IMR-90 (cell line): ENCODE results near the gene PPP1R16B. TPM values are rescaled to one million over a fixed set of nuclear protein-coding genes. Genes with fewer than 3 reads are reported as not detected.

ENCODE experiments used
- ATAC-seq: fragments of 200-7000 bp; cut with Tn5 transposase; 2 replicates; pipeline ENCODE4 v1.9.1; 2020; ENCODE audit warnings: low read depth, mild to moderate bottlenecking, moderate library complexity
- BruUV-seq: library from RNA; stranded (reverse); fragments of 400-500 nt; replicated peaks from 2 replicates; lab custom pipeline; 2021; lab: Mats Ljungman, UMichigan
- CTCF ChIA-PET: fragments of 300-600 bp; formaldehyde crosslinking; extraction: SDS; loops from one replicate; lab custom pipeline; 2021; ENCODE audit warnings: antibody characterized with exemption; lab: Yijun Ruan, JAX
- POLR2A ChIA-PET: fragments of 300-600 bp; sonication (Branson Sonifier 250); formaldehyde crosslinking; loops from one replicate; lab custom pipeline; 2022; ENCODE audit warnings: antibody characterized with exemption; ENCODE audit not compliant: unreplicated experiment; lab: Charles Lee
- DNase-seq: peaks from one replicate; pipeline ENCODE4 v3.0.0; 2013
- H2AFZ ChIP-seq: replicated peaks from 2 replicates; pipeline ENCODE3; 2013; ENCODE audit warnings: low read length, mild to moderate bottlenecking; ENCODE audit not compliant: poor library complexity
- H2AK5ac ChIP-seq: 2 replicates; pipeline ENCODE4 v1.6.1; 2013; ENCODE audit warnings: low read depth, low read length, inconsistent platforms
- H2AK9ac ChIP-seq: replicated peaks from 2 replicates; pipeline ENCODE3; 2013; ENCODE audit warnings: mild to moderate bottlenecking, low read depth, low read length, moderate library complexity; ENCODE audit not compliant: poor library complexity
- H2BK120ac ChIP-seq: 2 replicates; pipeline ENCODE4 v1.6.1; 2013; ENCODE audit warnings: low read depth, low read length, inconsistent platforms
- H2BK15ac ChIP-seq: 3 replicates; pipeline ENCODE4 v1.6.1; 2013; ENCODE audit warnings: low read depth, low read length, inconsistent platforms
- H2BK20ac ChIP-seq: 2 replicates; pipeline ENCODE4 v1.6.1; 2013; ENCODE audit warnings: low read depth, mild to moderate bottlenecking, inconsistent platforms, low read length, moderate library complexity
- H2BK5ac ChIP-seq: 2 replicates; pipeline ENCODE4 v1.6.1; 2013; ENCODE audit warnings: mild to moderate bottlenecking, low read depth, low read length, inconsistent platforms; ENCODE audit not compliant: poor library complexity, severe bottlenecking
- H3K14ac ChIP-seq: replicated peaks from 2 replicates; pipeline ENCODE4 v1.6.1; 2013; ENCODE audit warnings: low read depth, low read length, inconsistent platforms
- H3K18ac ChIP-seq: 2 replicates; pipeline ENCODE4 v1.6.1; 2013; ENCODE audit warnings: low read depth, low read length, control low read depth
- H3K23ac ChIP-seq: 2 replicates; pipeline ENCODE4 v1.6.1; 2013; ENCODE audit warnings: low read depth, low read length, inconsistent platforms
- H3K27ac ChIP-seq: 2 replicates; pipeline ENCODE4 v1.5.1; 2013; ENCODE audit warnings: mild to moderate bottlenecking, control low read depth, low read length; ENCODE audit not compliant: insufficient read depth
- H3K27me3 ChIP-seq: 2 replicates; pipeline ENCODE4 v1.6.1; 2013; ENCODE audit warnings: low read length; ENCODE audit not compliant: control insufficient read depth, insufficient read depth
- H3K36me3 ChIP-seq: 2 replicates; pipeline ENCODE4 v1.6.1; 2013; ENCODE audit warnings: low read length, mixed read lengths; ENCODE audit not compliant: control insufficient read depth, insufficient read depth
- H3K4ac ChIP-seq: 2 replicates; pipeline ENCODE4 v1.6.1; 2013; ENCODE audit warnings: low read depth, low read length, inconsistent platforms
- H3K4me1 ChIP-seq: 2 replicates; pipeline ENCODE4 v1.6.1; 2013; ENCODE audit warnings: low read length, mixed read lengths; ENCODE audit not compliant: control insufficient read depth, insufficient read depth
- H3K4me2 ChIP-seq: 2 replicates; pipeline ENCODE4 v1.6.1; 2013; ENCODE audit warnings: low read depth, mild to moderate bottlenecking, control low read depth, low read length, moderate library complexity
- H3K4me3 ChIP-seq: 2 replicates; pipeline ENCODE4 v1.5.1; 2013; ENCODE audit warnings: low read depth, mild to moderate bottlenecking, control low read depth, low read length, moderate library complexity; ENCODE audit not compliant: insufficient read depth
- H3K56ac ChIP-seq: 2 replicates; pipeline ENCODE4 v1.6.1; 2013; ENCODE audit warnings: low read length, inconsistent platforms; ENCODE audit not compliant: insufficient read depth; ENCODE audit errors: extremely low read depth
- H3K79me1 ChIP-seq, 2 experiments: 2 replicates each; pipeline ENCODE4 v1.6.1; 2013; ENCODE audit warnings: low read length in 2 of 2, inconsistent platforms in 1 of 2, low read depth in 1 of 2
- H3K9ac ChIP-seq: 2 replicates; pipeline ENCODE4 v1.6.1; 2013; ENCODE audit warnings: low read depth, low read length, control low read depth
- H3K9me1 ChIP-seq: 2 replicates; pipeline ENCODE4 v1.6.1; 2013; ENCODE audit warnings: low read length, inconsistent platforms; ENCODE audit not compliant: insufficient read depth
- H3K9me3 ChIP-seq: 2 replicates; pipeline ENCODE4 v1.6.1; 2013; ENCODE audit warnings: low read length; ENCODE audit not compliant: control insufficient read depth, insufficient read depth
- H4K20me1 ChIP-seq: 2 replicates; pipeline ENCODE4 v1.6.1; 2013; ENCODE audit warnings: low read length, inconsistent platforms; ENCODE audit not compliant: insufficient read depth
- H4K5ac ChIP-seq: 2 replicates; pipeline ENCODE4 v1.6.1; 2013; ENCODE audit warnings: mild to moderate bottlenecking, low read depth, low read length, control low read depth
- H4K8ac ChIP-seq, 2 experiments: 2 replicates each; pipeline ENCODE4 v1.6.1; 2013; ENCODE audit warnings: low read depth in 2 of 2, low read length in 2 of 2, control low read depth in 1 of 2, inconsistent platforms in 1 of 2
- H4K91ac ChIP-seq: 2 replicates; pipeline ENCODE4 v1.6.1; 2013; ENCODE audit warnings: low read depth, low read length, inconsistent platforms; ENCODE audit not compliant: insufficient read depth
- BHLHE40 ChIP-seq: fragments of 150-350 bp; IDR thresholded peaks from 2 replicates; pipeline ENCODE4 v1.6.1; 2016; ENCODE audit warnings: mild to moderate bottlenecking, low read depth, low read length
- CEBPB ChIP-seq: IDR thresholded peaks from 2 replicates; pipeline ENCODE4 v1.6.1; 2012; ENCODE audit warnings: low read depth, low read length, improper control_type of control experiment
- CHD1 ChIP-seq: IDR thresholded peaks from 2 replicates; pipeline ENCODE4 v1.6.1; 2012; ENCODE audit warnings: low read depth, low read length, improper control_type of control experiment
- CTCF ChIP-seq: conservative IDR thresholded peaks from 2 replicates; pipeline ENCODE4 v1.5.1; 2012; ENCODE audit warnings: mild to moderate bottlenecking, low read depth, low read length, improper control_type of control experiment
- ELK1 ChIP-seq: fragments of 150-350 bp; IDR thresholded peaks from 2 replicates; pipeline ENCODE4 v1.6.1; 2016; ENCODE audit warnings: low read depth, mild to moderate bottlenecking, low read length, moderate library complexity, borderline replicate concordance
- FOS ChIP-seq: fragments of 150-350 bp; IDR thresholded peaks from 2 replicates; pipeline ENCODE4 v1.6.1; 2016; ENCODE audit warnings: low read depth, low read length
- MAZ ChIP-seq: IDR thresholded peaks from 2 replicates; pipeline ENCODE4 v1.6.1; 2012; ENCODE audit warnings: low read depth, mild to moderate bottlenecking, low read length, improper control_type of control experiment, moderate library complexity, borderline replicate concordance
- RAD21 ChIP-seq: IDR thresholded peaks from 2 replicates; pipeline ENCODE4 v1.6.1; 2012; ENCODE audit warnings: low read length, improper control_type of control experiment
- RCOR1 ChIP-seq: IDR thresholded peaks from 2 replicates; pipeline ENCODE4 v1.6.1; 2012; ENCODE audit warnings: mild to moderate bottlenecking, low read length, improper control_type of control experiment; ENCODE audit not compliant: insufficient replicate concordance
- RFX5 ChIP-seq: IDR thresholded peaks from 2 replicates; pipeline ENCODE4 v1.8.0; 2012; ENCODE audit warnings: low read depth, mild to moderate bottlenecking, low read length, moderate library complexity
- SMC3 ChIP-seq: fragments of 150-350 bp; IDR thresholded peaks from 2 replicates; pipeline ENCODE4 v1.6.1; 2016; ENCODE audit warnings: low read depth, mild to moderate bottlenecking, antibody characterized with exemption, low read length, moderate library complexity
- USF2 ChIP-seq: fragments of 150-350 bp; IDR thresholded peaks from 2 replicates; pipeline ENCODE4 v1.6.1; 2017; ENCODE audit warnings: mild to moderate bottlenecking, antibody characterized with exemption, low read length, low read depth
- WGBS, 2 experiments: methylation state at CpG; one replicate each; pipeline versions ENCODE4 v1.1.5 to v1.1.7; 2013; ENCODE audit warnings: missing lambda C conversion rate in 2 of 2; ENCODE audit not compliant: insufficient read length in 1 of 2; ENCODE audit errors: extremely low coverage in 2 of 2; 5-methylcytosine and 5-hydroxymethylcytosine counted together
- dilution Hi-C: fragments of 300-500 bp; cut with HindIII; formaldehyde crosslinking; loops from one replicate; pipeline ENCODE4 v1.14.3; 2018; ENCODE audit warnings: low sequenced_read_pairs; ENCODE audit not compliant: unreplicated experiment
- in situ Hi-C: fragments of 300-500 bp; cut with MboI; formaldehyde crosslinking; loops from 3 replicates; pipeline ENCODE4 v1.14.3; 2019; ENCODE audit warnings: low sequenced_read_pairs, inconsistent platforms, mixed read lengths
- intact Hi-C: fragments of 100-400 bp; cut with micrococcal nuclease; formaldehyde crosslinking; loops from 2 replicates; pipeline ENCODE4 v1.10.0; 2022
- polyA plus RNA-seq, 3 experiments: library from polyadenylated mRNA; depleted of rRNA; stranded (reverse); fragments of >200 nt; gene quantifications; 2 replicates each; pipeline ENCODE4 v1.2.3, GENCODE V29; 2012; ENCODE audit warnings: low replicate concordance in 1 of 3
- total RNA-seq: library from RNA; depleted of rRNA; stranded (reverse); fragments of >200 nt; gene quantifications from 2 replicates; pipeline ENCODE4 v1.2.3, GENCODE V29; 2012

PPP1R16B gene
- total and polyA plus RNA-seq, 2 of the 4 experiments (the other 2 are of a cell fraction): not detected

GRCh38 chr20:38871560-38871953 lies 66.1 kb downstream of the PPP1R16B start:
- dilution Hi-C loops (no loop called here), in situ Hi-C loops (no loop called here), intact Hi-C loops (no loop called here)
- H3K27ac ChIP-seq: no peak overlapping the region
- no peak overlapping the region for H3K4me3 ChIP-seq
- no peak overlapping the region for H2AK9ac ChIP-seq
- ChIA-PET POLR2A (no interaction called here), CTCF (no interaction called here)
- H3K9me1 ChIP-seq: no peaks in the 10 kb centered on the region
- no peak overlapping the region for H3K4me2 ChIP-seq
- H3K79me1 ChIP-seq: no peaks in the 10 kb centered on the region
- no peak overlapping the region for H2BK120ac ChIP-seq
- H3K27me3 ChIP-seq: peaks cover 12% of the 10 kb centered on the region
- TF ChIP-seq RFX5 (no peak), CTCF (no peak), MAZ (no peak), RAD21 (no peak), CHD1 (no peak), FOS (no peak), SMC3 (no peak), USF2 (no peak), CEBPB (no peak), RCOR1 (no peak), ELK1 (no peak), BHLHE40 (no peak)
- 71% methylated on average over 1 of the region's 3 CpGs; no CpG with 5 or more reads in 1 of the 2 experiments for WGBS, 2 experiments
- no peak overlapping the region for H3K9ac ChIP-seq
- no peak overlapping the region for H4K5ac ChIP-seq
- no peak overlapping the region for H2BK20ac ChIP-seq
- no peak overlapping the region for H3K56ac ChIP-seq
- H3K36me3 ChIP-seq: no peaks in the 10 kb centered on the region
- no peak overlapping the region for H4K8ac ChIP-seq
- H3K18ac ChIP-seq: no peak overlapping the region
- no peak overlapping the region for H2BK15ac ChIP-seq
- no peak overlapping the region for H2AK5ac ChIP-seq
- H3K4ac ChIP-seq: no peak overlapping the region
- ATAC-seq: no peak
- no peak overlapping the region for H2BK5ac ChIP-seq
- H4K20me1 ChIP-seq: no peaks in the 10 kb centered on the region
- H3K4me1 ChIP-seq: no peaks in the 10 kb centered on the region
- H4K91ac ChIP-seq: no peak overlapping the region
- no TSS peak for BruUV-seq
- no peak for DNase-seq
- no peak overlapping the region for H3K23ac ChIP-seq
- H2AFZ ChIP-seq: no peak overlapping the region
- H3K9me3 ChIP-seq: no peaks in the 10 kb centered on the region
- no peak overlapping the region for H3K14ac ChIP-seq
